ENCODE data around the gene INPP5J.
A peak's percentile ranks its signal among the peaks of the same experiment; 100 is the strongest.
"Not testable (repeated sequence)": the region's sequence is repeated elsewhere in the genome, so short reads cannot be mapped to it uniquely, and the experiment has no call there.

INPP5J gene

GRCh38 chr22:31170971-31171370 is 48.2 kb downstream of the INPP5J start:
- Histone ChIP-seq H3K27me3 (ENCODE audit: control insufficient read depth in 1 of 2, insufficient read depth in 2 of 2, low read length in 2 of 2) (no peaks in the 10 kb centered on the region), H3K9me3 (ENCODE audit: control insufficient read depth in 1 of 2, low read length in 2 of 2) (no peaks in the 10 kb centered on the region), H3K27ac (ENCODE audit: low read depth, low read length) (no peak overlapping the region), H3K4me1 (ENCODE audit: control insufficient read depth in 1 of 2, insufficient read depth in 2 of 2, low read length in 2 of 2) (peaks cover 5 to 6% of the 10 kb centered on the region in 2 donors), H3K9ac (ENCODE audit: low read depth in 1 of 2, low read length in 2 of 2) (no peak overlapping the region), H3K36me3 (ENCODE audit: control insufficient read depth in 1 of 2, insufficient read depth in 2 of 2, low read length in 2 of 2) (peaks cover 0 to 5% of the 10 kb centered on the region in 2 donors), H3K4me3 (ENCODE audit: low read depth in 1 of 2, low read length in 2 of 2) (no peak overlapping the region)

- H3K4me1 ChIP-seq (ENCODE audit: control insufficient read depth in 1 of 2, insufficient read depth in 2 of 2, low read length in 2 of 2); H3K9me3 ChIP-seq (ENCODE audit: control insufficient read depth in 1 of 2, low read length in 2 of 2); H3K4me3 ChIP-seq (ENCODE audit: low read depth in 1 of 2, low read length in 2 of 2); H3K27me3 ChIP-seq (ENCODE audit: control insufficient read depth in 1 of 2, insufficient read depth in 2 of 2, low read length in 2 of 2); H3K9ac ChIP-seq (ENCODE audit: low read depth in 1 of 2, low read length in 2 of 2); H3K36me3 ChIP-seq (ENCODE audit: control insufficient read depth in 1 of 2, insufficient read depth in 2 of 2, low read length in 2 of 2); H3K27ac ChIP-seq (ENCODE audit: low read depth, low read length): not testable (repeated sequence)
These were observed 49.0 kb downstream of the INPP5J start for GRCh38 chr22:31171734-31172133.

- Histone ChIP-seq H3K4me3 (ENCODE audit: low read depth in 1 of 2, low read length in 2 of 2) (no peak overlapping the region), H3K27me3 (ENCODE audit: control insufficient read depth in 1 of 2, insufficient read depth in 2 of 2, low read length in 2 of 2) (no peaks in the 10 kb centered on the region), H3K9ac (ENCODE audit: low read depth in 1 of 2, low read length in 2 of 2) (no peak overlapping the region), H3K9me3 (ENCODE audit: control insufficient read depth in 1 of 2, low read length in 2 of 2) (no peaks in the 10 kb centered on the region), H3K27ac (ENCODE audit: low read depth, low read length) (peak overlapping the region; percentile 8), H3K4me1 (ENCODE audit: control insufficient read depth in 1 of 2, insufficient read depth in 2 of 2, low read length in 2 of 2) (peaks cover 5 to 6% of the 10 kb centered on the region in 2 donors), H3K36me3 (ENCODE audit: control insufficient read depth in 1 of 2, insufficient read depth in 2 of 2, low read length in 2 of 2) (peaks cover 5 to 16% of the 10 kb centered on the region in 2 donors)
These were observed 50.8 kb downstream of the INPP5J start for GRCh38 chr22:31173386-31174145.

GRCh38 chr22:31176923-31177322 is 54.2 kb downstream of the INPP5J start:
- Histone ChIP-seq H3K9me3 (ENCODE audit: control insufficient read depth in 1 of 2, low read length in 2 of 2) (no peaks in the 10 kb centered on the region), H3K36me3 (ENCODE audit: control insufficient read depth in 1 of 2, insufficient read depth in 2 of 2, low read length in 2 of 2) (peaks cover 5 to 18% of the 10 kb centered on the region in 2 donors), H3K4me1 (ENCODE audit: control insufficient read depth in 1 of 2, insufficient read depth in 2 of 2, low read length in 2 of 2) (peaks cover 5 to 6% of the 10 kb centered on the region in 2 donors), H3K4me3 (ENCODE audit: low read depth in 1 of 2, low read length in 2 of 2) (no peak overlapping the region), H3K9ac (ENCODE audit: low read depth in 1 of 2, low read length in 2 of 2) (no peak overlapping the region), H3K27me3 (ENCODE audit: control insufficient read depth in 1 of 2, insufficient read depth in 2 of 2, low read length in 2 of 2) (no peaks in the 10 kb centered on the region), H3K27ac (ENCODE audit: low read depth, low read length) (no peak overlapping the region)

- Histone ChIP-seq H3K27me3 (ENCODE audit: control insufficient read depth in 1 of 2, insufficient read depth in 2 of 2, low read length in 2 of 2) (no peaks in the 10 kb centered on the region), H3K4me3 (ENCODE audit: low read depth in 1 of 2, low read length in 2 of 2) (no peak overlapping the region), H3K9ac (ENCODE audit: low read depth in 1 of 2, low read length in 2 of 2) (no peak overlapping the region), H3K9me3 (ENCODE audit: control insufficient read depth in 1 of 2, low read length in 2 of 2) (no peaks in the 10 kb centered on the region), H3K27ac (ENCODE audit: low read depth, low read length) (no peak overlapping the region), H3K4me1 (ENCODE audit: control insufficient read depth in 1 of 2, insufficient read depth in 2 of 2, low read length in 2 of 2) (peaks cover 4 to 5% of the 10 kb centered on the region in 2 donors), H3K36me3 (ENCODE audit: control insufficient read depth in 1 of 2, insufficient read depth in 2 of 2, low read length in 2 of 2) (peaks cover 5 to 18% of the 10 kb centered on the region in 2 donors)
These were observed 54.8 kb downstream of the INPP5J start for GRCh38 chr22:31177420-31178162.

- Histone ChIP-seq H3K4me1 (ENCODE audit: control insufficient read depth in 1 of 2, insufficient read depth in 2 of 2, low read length in 2 of 2) (no peaks in the 10 kb centered on the region), H3K9ac (ENCODE audit: low read depth in 1 of 2, low read length in 2 of 2) (no peak overlapping the region), H3K36me3 (ENCODE audit: control insufficient read depth in 1 of 2, insufficient read depth in 2 of 2, low read length in 2 of 2) (peaks cover 5 to 21% of the 10 kb centered on the region in 2 donors), H3K4me3 (ENCODE audit: low read depth in 1 of 2, low read length in 2 of 2) (no peak overlapping the region), H3K27ac (ENCODE audit: low read depth, low read length) (no peak overlapping the region), H3K9me3 (ENCODE audit: control insufficient read depth in 1 of 2, low read length in 2 of 2) (no peaks in the 10 kb centered on the region), H3K27me3 (ENCODE audit: control insufficient read depth in 1 of 2, insufficient read depth in 2 of 2, low read length in 2 of 2) (no peaks in the 10 kb centered on the region)
These were observed 56.1 kb downstream of the INPP5J start for GRCh38 chr22:31178859-31179258.

- H3K9ac ChIP-seq (ENCODE audit: low read depth in 1 of 2, low read length in 2 of 2), result no peak overlapping the region
- H3K36me3 ChIP-seq (ENCODE audit: control insufficient read depth in 1 of 2, insufficient read depth in 2 of 2, low read length in 2 of 2), result peaks cover 5 to 21% of the 10 kb centered on the region in 2 donors
- H3K4me1 ChIP-seq (ENCODE audit: control insufficient read depth in 1 of 2, insufficient read depth in 2 of 2, low read length in 2 of 2), result no peaks in the 10 kb centered on the region
- H3K4me3 ChIP-seq (ENCODE audit: low read depth in 1 of 2, low read length in 2 of 2), result no peak overlapping the region
- H3K9me3 ChIP-seq (ENCODE audit: control insufficient read depth in 1 of 2, low read length in 2 of 2), result no peaks in the 10 kb centered on the region
- H3K27me3 ChIP-seq (ENCODE audit: control insufficient read depth in 1 of 2, insufficient read depth in 2 of 2, low read length in 2 of 2), result no peaks in the 10 kb centered on the region
- H3K27ac ChIP-seq (ENCODE audit: low read depth, low read length), result no peak overlapping the region
These were observed 56.6 kb downstream of the INPP5J start for GRCh38 chr22:31179345-31179744.

GRCh38 chr22:31184015-31184414 is 61.2 kb downstream of the INPP5J start:
- Histone ChIP-seq H3K4me1 (ENCODE audit: control insufficient read depth in 1 of 2, insufficient read depth in 2 of 2, low read length in 2 of 2) (no peaks in the 10 kb centered on the region), H3K27me3 (ENCODE audit: control insufficient read depth in 1 of 2, insufficient read depth in 2 of 2, low read length in 2 of 2) (no peaks in the 10 kb centered on the region), H3K36me3 (ENCODE audit: control insufficient read depth in 1 of 2, insufficient read depth in 2 of 2, low read length in 2 of 2) (peaks cover 0 to 14% of the 10 kb centered on the region in 2 donors), H3K4me3 (ENCODE audit: low read depth in 1 of 2, low read length in 2 of 2) (no peak overlapping the region), H3K9me3 (ENCODE audit: control insufficient read depth in 1 of 2, low read length in 2 of 2) (no peaks in the 10 kb centered on the region), H3K9ac (ENCODE audit: low read depth in 1 of 2, low read length in 2 of 2) (no peak overlapping the region), H3K27ac (ENCODE audit: low read depth, low read length) (no peak overlapping the region)

All from duodenal mucosa (tissue), 2 donors.